ENCODE measurements around the gene BRIP1. TPM values are rescaled to one million over a fixed set of nuclear protein-coding genes. Genes with fewer than 3 reads are reported as not detected.

The BRIP1 gene
- total RNA-seq, 2 donors from 2014 or later = 24.2 to 25.5 TPM

DNA sequence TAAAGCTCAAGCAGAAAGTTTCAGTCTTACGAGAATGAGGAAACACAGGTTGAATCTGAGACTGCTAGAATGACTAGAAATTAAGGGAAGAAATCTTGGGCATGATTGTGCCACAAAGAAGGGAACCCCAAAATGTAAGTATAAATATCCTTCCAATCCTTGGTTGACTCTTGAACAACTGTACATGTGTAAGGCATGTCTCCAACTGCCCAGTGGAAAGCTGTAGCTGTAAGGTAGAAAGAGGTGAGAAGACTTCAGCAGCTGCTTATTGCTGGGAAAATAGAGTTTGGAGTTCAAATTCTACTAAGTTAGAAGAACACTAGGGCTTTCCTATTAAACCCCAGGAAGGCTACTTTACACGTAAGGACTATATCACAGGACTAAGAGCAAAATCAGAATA lies 212.6 kb downstream of the BRIP1 start:
- no peak overlapping the region for H3K4me3 ChIP-seq (ENCODE audit: low read length)
- no peak overlapping the region for H3K27ac ChIP-seq (ENCODE audit: low read depth, low read length)
- Mint-ChIP-seq H3K27ac (no peak overlapping the region), H3K9me3 (peaks cover 11% of the 10 kb centered on the region), H3K36me3 (ENCODE audit: low read depth) (no peaks in the 10 kb centered on the region), H3K27me3 (ENCODE audit: insufficient read depth) (no peaks in the 10 kb centered on the region), H3K4me1 (no peaks in the 10 kb centered on the region), H3K4me3 (no peak overlapping the region)
- WGBS, 2 experiments (ENCODE audit: insufficient coverage in 1 of 2, insufficient read length in 1 of 2) = 93 to 100% methylated on average over 2 of the region's 2 CpGs
- no peak for DNase-seq
- TF ChIP-seq, protein P1, sequence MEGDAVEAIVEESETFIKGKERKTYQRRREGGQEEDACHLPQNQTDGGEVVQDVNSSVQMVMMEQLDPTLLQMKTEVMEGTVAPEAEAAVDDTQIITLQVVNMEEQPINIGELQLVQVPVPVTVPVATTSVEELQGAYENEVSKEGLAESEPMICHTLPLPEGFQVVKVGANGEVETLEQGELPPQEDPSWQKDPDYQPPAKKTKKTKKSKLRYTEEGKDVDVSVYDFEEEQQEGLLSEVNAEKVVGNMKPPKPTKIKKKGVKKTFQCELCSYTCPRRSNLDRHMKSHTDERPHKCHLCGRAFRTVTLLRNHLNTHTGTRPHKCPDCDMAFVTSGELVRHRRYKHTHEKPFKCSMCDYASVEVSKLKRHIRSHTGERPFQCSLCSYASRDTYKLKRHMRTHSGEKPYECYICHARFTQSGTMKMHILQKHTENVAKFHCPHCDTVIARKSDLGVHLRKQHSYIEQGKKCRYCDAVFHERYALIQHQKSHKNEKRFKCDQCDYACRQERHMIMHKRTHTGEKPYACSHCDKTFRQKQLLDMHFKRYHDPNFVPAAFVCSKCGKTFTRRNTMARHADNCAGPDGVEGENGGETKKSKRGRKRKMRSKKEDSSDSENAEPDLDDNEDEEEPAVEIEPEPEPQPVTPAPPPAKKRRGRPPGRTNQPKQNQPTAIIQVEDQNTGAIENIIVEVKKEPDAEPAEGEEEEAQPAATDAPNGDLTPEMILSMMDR (conservative IDR thresholded peaks at IDR 0.05) = no peak
- H3K9ac ChIP-seq (ENCODE audit: extremely low read depth, low read length, poor library complexity, severe bottlenecking) = no peak overlapping the region
- no peaks in the 10 kb centered on the region for H3K4me1 ChIP-seq (ENCODE audit: control insufficient read depth, insufficient read depth, low read length)
- H3K9me3 ChIP-seq (ENCODE audit: control insufficient read depth, low read length) = peaks cover 11% of the 10 kb centered on the region
- H3K36me3 ChIP-seq (ENCODE audit: control insufficient read depth, insufficient read depth, low read length) = no peaks in the 10 kb centered on the region
- no peaks in the 10 kb centered on the region for H3K27me3 ChIP-seq (ENCODE audit: control insufficient read depth, insufficient read depth, low read length, poor library complexity, severe bottlenecking)

DNA sequence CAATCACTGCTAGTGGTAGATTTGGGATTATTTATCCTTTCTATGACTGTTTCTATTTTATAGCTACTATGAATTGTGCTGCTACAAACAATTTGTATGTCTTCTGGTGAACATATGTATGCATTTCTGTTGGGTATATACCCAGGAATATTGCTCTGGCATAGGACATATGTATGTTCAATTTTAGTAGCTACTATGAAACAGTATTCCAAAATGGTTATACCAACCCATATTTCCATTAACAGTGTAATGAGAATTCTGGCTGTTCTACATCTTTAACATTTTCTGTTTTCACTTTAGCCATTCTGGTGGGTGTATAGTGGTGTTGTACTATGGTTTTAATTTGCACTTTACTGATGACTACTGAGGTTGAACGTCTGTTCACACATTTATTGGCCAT lies 214.7 kb downstream of the BRIP1 start:
- H3K27me3 Mint-ChIP-seq (ENCODE audit: insufficient read depth) = no peaks in the 10 kb centered on the region

DNA sequence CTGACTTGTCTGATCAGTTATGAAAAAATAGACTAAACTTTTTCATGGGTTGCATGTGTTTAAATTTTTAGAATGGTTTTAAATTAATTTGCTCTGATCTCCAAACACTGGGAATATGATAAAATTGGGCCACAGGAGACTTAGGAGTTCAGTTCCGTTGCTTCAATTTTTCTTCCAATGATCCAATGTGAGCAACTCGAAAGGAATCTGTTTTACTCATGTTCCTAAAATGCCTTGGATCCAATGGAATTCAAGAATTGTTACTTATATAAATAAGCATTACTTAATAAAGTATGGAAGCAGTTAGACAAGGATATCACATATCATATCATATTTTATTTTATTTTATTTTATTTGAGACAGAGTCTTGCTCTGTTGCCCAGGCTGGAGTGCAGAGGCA lies 216.3 kb downstream of the BRIP1 start:
- H3K27me3 ChIP-seq (ENCODE audit: control insufficient read depth, insufficient read depth, low read length, poor library complexity, severe bottlenecking) = no peaks in the 10 kb centered on the region
- no peak overlapping the region for H3K4me3 Mint-ChIP-seq
- H3K9me3 Mint-ChIP-seq = peaks cover 11% of the 10 kb centered on the region
- DNase-seq = no peak
- H3K27ac ChIP-seq (ENCODE audit: low read depth, low read length) = no peak overlapping the region
- TF ChIP-seq, protein P1 (conservative IDR thresholded peaks at IDR 0.05) = no peak
- H3K4me1 Mint-ChIP-seq = no peaks in the 10 kb centered on the region
- H3K27ac Mint-ChIP-seq = no peak overlapping the region
- H3K9ac ChIP-seq (ENCODE audit: extremely low read depth, low read length, poor library complexity, severe bottlenecking) = no peak overlapping the region
- WGBS, 2 experiments (ENCODE audit: insufficient coverage in 1 of 2, insufficient read length in 1 of 2) = 86 to 87% methylated on average over 1 to 2 of the region's 2 CpGs
- no peaks in the 10 kb centered on the region for H3K27me3 Mint-ChIP-seq (ENCODE audit: insufficient read depth)
- H3K36me3 ChIP-seq (ENCODE audit: control insufficient read depth, insufficient read depth, low read length) = no peaks in the 10 kb centered on the region
- no peaks in the 10 kb centered on the region for H3K4me1 ChIP-seq (ENCODE audit: control insufficient read depth, insufficient read depth, low read length)
- H3K36me3 Mint-ChIP-seq (ENCODE audit: low read depth) = no peaks in the 10 kb centered on the region
- H3K9me3 ChIP-seq (ENCODE audit: control insufficient read depth, low read length) = peaks cover 11% of the 10 kb centered on the region
- H3K4me3 ChIP-seq (ENCODE audit: low read length) = no peak overlapping the region

More for the DNA sequence above, 214.7 kb downstream of the BRIP1 start:
- Histone ChIP-seq H3K9ac (ENCODE audit: extremely low read depth, low read length, poor library complexity, severe bottlenecking) (no peak overlapping the region), H3K9me3 (ENCODE audit: control insufficient read depth, low read length) (peaks cover 11% of the 10 kb centered on the region), H3K36me3 (ENCODE audit: control insufficient read depth, insufficient read depth, low read length) (no peaks in the 10 kb centered on the region), H3K4me1 (ENCODE audit: control insufficient read depth, insufficient read depth, low read length) (no peaks in the 10 kb centered on the region), H3K4me3 (ENCODE audit: low read length) (no peak overlapping the region), H3K27ac (ENCODE audit: low read depth, low read length) (no peak overlapping the region), H3K27me3 (ENCODE audit: control insufficient read depth, insufficient read depth, low read length, poor library complexity, severe bottlenecking) (no peaks in the 10 kb centered on the region)
- Mint-ChIP-seq H3K27ac (no peak overlapping the region), H3K4me1 (no peaks in the 10 kb centered on the region), H3K4me3 (no peak overlapping the region), H3K36me3 (ENCODE audit: low read depth) (no peaks in the 10 kb centered on the region), H3K9me3 (peaks cover 11% of the 10 kb centered on the region)
- TF ChIP-seq, protein P1 (conservative IDR thresholded peaks at IDR 0.05) = no peak
- DNase-seq = no peak
- WGBS, 2 experiments (ENCODE audit: insufficient coverage in 1 of 2, insufficient read length in 1 of 2) = 79 to 100% methylated on average over 1 of the region's 1 CpG
